Effector memory CD4-positive, alpha-beta T cell (primary cell): ENCODE results near the gene ANO10.

ENCODE experiments used
- DNase-seq, 3 donors: peaks; one replicate each; pipeline ENCODE4 v3.0.0-alpha.2; 2020
- H3K27ac ChIP-seq: 2 replicates; pipeline ENCODE4 v1.7.0; 2013; ENCODE audit warnings: mild to moderate bottlenecking, low read length, moderate library complexity; ENCODE audit not compliant: insufficient read depth, poor library complexity, severe bottlenecking
- H3K27me3 ChIP-seq: replicated peaks from 2 replicates; pipeline ENCODE4 v1.7.0; 2013; ENCODE audit warnings: mild to moderate bottlenecking, low read length; ENCODE audit not compliant: insufficient read depth, control insufficient read depth, poor library complexity, severe bottlenecking
- H3K36me3 ChIP-seq: 2 replicates; pipeline ENCODE4 v1.7.0; 2013; ENCODE audit warnings: mild to moderate bottlenecking, low read length, moderate library complexity; ENCODE audit not compliant: control insufficient read depth, insufficient read depth
- H3K4me1 ChIP-seq: 2 replicates; pipeline ENCODE4 v1.7.0; 2013; ENCODE audit warnings: low read length, mild to moderate bottlenecking; ENCODE audit not compliant: control insufficient read depth, insufficient read depth, poor library complexity, severe bottlenecking
- H3K4me3 ChIP-seq: 2 replicates; pipeline ENCODE4 v1.7.0; 2013; ENCODE audit warnings: low read length, low read depth, mild to moderate bottlenecking; ENCODE audit not compliant: insufficient read depth, poor library complexity, severe bottlenecking
- H3K9me3 ChIP-seq: 2 replicates; pipeline ENCODE4 v1.7.0; 2013; ENCODE audit warnings: mild to moderate bottlenecking, low read length, moderate library complexity; ENCODE audit not compliant: control insufficient read depth

The ANO10 gene

GRCh38 chr3:43436507-43437140 lies 185.2 kb downstream of the ANO10 start:
- no peak for DNase-seq
- Histone ChIP-seq H3K36me3 (no peaks in the 10 kb centered on the region), H3K27me3 (no peaks in the 10 kb centered on the region), H3K9me3 (peaks cover 3% of the 10 kb centered on the region), H3K27ac (no peak overlapping the region), H3K4me1 (no peaks in the 10 kb centered on the region), H3K4me3 (no peak overlapping the region)

GRCh38 chr3:43435706-43436105 lies 186.1 kb downstream of the ANO10 start:
- Histone ChIP-seq H3K27ac (no peak overlapping the region), H3K27me3 (no peaks in the 10 kb centered on the region), H3K9me3 (peaks cover 3% of the 10 kb centered on the region), H3K4me1 (no peaks in the 10 kb centered on the region), H3K36me3 (no peaks in the 10 kb centered on the region), H3K4me3 (no peak overlapping the region)
- DNase-seq, result no peak

- DNase-seq, result no peak
- Histone ChIP-seq H3K4me1 (no peaks in the 10 kb centered on the region), H3K27ac (no peak overlapping the region), H3K4me3 (no peak overlapping the region), H3K27me3 (no peaks in the 10 kb centered on the region), H3K9me3 (peaks cover 3% of the 10 kb centered on the region), H3K36me3 (no peaks in the 10 kb centered on the region)
These were observed 187.4 kb downstream of the ANO10 start for GRCh38 chr3:43434431-43434830.

- H3K27me3 ChIP-seq, result no peaks in the 10 kb centered on the region
- H3K27ac ChIP-seq, result no peak overlapping the region
- no peaks in the 10 kb centered on the region for H3K36me3 ChIP-seq
- H3K9me3 ChIP-seq, result no peaks in the 10 kb centered on the region
- H3K4me1 ChIP-seq, result no peaks in the 10 kb centered on the region
- no peak overlapping the region for H3K4me3 ChIP-seq
- DNase-seq, result no peak
These were observed 189.3 kb downstream of the ANO10 start for GRCh38 chr3:43432462-43432861.

GRCh38 chr3:43426388-43426787 lies 195.4 kb downstream of the ANO10 start:
- H3K27me3 ChIP-seq, result no peaks in the 10 kb centered on the region
- no peak overlapping the region for H3K27ac ChIP-seq
- DNase-seq, result no peak
- H3K4me3 ChIP-seq, result no peak overlapping the region
- H3K9me3 ChIP-seq, result no peaks in the 10 kb centered on the region
- H3K36me3 ChIP-seq, result no peaks in the 10 kb centered on the region
- no peaks in the 10 kb centered on the region for H3K4me1 ChIP-seq

DNA sequence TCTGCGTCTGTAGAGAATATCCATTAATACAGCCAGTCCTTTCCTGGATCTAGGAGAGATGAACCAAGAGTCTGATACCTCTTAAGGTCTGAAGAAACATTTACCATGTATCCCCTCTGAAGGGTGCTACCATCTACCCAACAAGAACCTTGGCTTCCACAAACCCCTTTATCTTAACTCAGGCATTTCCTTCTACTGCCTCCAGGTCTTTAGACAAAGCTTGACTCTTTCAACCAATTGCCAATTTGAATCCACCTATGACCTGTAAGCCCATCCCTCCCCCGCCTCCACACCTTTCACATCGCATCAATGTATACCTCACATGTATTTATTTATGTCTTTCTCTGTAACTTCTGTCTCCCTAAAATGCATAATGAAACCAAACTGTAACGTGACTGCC lies 196.0 kb downstream of the ANO10 start:
- Histone ChIP-seq H3K36me3 (no peaks in the 10 kb centered on the region), H3K4me1 (no peaks in the 10 kb centered on the region), H3K4me3 (no peak overlapping the region), H3K9me3 (no peaks in the 10 kb centered on the region), H3K27ac (no peak overlapping the region), H3K27me3 (no peaks in the 10 kb centered on the region)
- DNase-seq, result no peak

DNA sequence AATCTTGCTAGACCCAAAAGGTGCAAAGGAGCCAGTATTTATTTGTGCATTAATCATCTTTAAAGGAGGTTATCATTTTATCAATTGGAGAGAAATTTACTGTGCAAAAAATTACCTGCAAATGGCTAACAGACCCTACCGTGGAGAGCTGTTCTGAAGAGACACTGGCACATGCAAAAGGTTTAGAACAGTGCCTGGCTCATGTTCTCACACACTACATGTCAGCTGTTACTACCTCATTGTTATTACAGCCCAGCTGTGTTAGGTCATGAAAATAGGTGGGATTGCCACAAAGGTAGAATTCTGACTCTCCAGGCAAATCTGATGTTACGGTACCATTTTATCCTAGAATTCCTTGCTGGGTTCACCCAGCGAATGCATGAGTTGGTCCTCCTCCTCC lies 198.2 kb downstream of the ANO10 start:
- no peaks in the 10 kb centered on the region for H3K27me3 ChIP-seq
- H3K36me3 ChIP-seq, result no peaks in the 10 kb centered on the region
- H3K4me3 ChIP-seq, result no peak overlapping the region
- no peak overlapping the region for H3K27ac ChIP-seq
- DNase-seq, result no peak
- no peaks in the 10 kb centered on the region for H3K4me1 ChIP-seq
- H3K9me3 ChIP-seq, result no peaks in the 10 kb centered on the region

DNA sequence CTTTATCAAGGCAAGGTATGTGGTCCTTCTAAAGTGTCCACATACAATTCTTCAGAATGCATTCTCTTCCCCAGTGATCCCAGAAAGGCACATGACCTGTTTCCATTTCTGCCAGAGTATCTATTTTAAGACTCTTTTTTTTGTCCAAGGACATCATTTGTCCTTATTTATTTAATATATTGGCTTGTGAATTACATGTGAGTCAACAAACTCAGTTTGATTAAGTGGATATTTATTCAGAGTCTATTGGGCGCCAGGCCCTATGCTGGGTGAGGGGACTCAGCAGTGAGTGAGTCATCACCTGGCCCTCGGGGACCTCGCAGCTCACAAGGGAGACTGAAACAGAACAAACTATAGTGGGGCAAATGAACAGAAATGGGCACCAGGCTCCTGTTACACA lies 198.7 kb downstream of the ANO10 start:
- Histone ChIP-seq H3K27ac (no peak overlapping the region), H3K27me3 (no peaks in the 10 kb centered on the region), H3K4me1 (no peaks in the 10 kb centered on the region), H3K4me3 (no peak overlapping the region), H3K36me3 (no peaks in the 10 kb centered on the region), H3K9me3 (no peaks in the 10 kb centered on the region)
- no peak for DNase-seq

DNA sequence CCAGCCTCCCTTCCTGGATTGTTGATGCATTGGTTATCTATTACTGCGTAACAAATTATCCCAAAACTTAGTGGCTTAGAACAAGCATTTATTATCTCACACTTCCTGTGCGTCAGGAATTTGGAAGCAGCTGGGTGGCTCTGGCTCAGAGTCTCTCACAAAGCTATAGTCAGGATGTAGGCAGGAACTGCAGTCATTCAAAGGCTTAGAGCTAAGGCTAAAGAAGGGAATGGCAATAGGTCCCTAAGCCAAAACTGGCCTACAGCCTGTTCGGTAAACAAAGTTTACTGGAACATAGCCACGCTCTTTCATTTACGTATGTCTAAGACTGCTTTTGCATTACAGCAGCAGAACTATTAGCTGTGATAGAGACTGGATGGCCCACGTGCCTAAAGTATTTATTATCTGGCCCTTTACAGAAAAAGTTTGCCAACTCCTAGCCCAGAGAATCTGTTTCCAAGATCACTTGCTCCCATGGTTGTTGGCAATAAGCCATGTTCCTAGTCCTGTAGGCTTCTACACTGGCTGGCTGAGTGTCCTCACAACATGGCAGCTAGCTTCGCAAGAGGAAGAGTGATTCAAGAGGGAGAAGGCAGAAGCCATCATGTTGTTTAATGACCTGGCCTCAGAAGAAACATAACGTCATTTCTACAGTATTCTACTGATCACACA lies 203.1 kb downstream of the ANO10 start:
- Histone ChIP-seq H3K27ac (no peak overlapping the region), H3K9me3 (no peaks in the 10 kb centered on the region), H3K4me1 (no peaks in the 10 kb centered on the region), H3K36me3 (no peaks in the 10 kb centered on the region), H3K4me3 (no peak overlapping the region), H3K27me3 (no peaks in the 10 kb centered on the region)
- no peak for DNase-seq

DNA sequence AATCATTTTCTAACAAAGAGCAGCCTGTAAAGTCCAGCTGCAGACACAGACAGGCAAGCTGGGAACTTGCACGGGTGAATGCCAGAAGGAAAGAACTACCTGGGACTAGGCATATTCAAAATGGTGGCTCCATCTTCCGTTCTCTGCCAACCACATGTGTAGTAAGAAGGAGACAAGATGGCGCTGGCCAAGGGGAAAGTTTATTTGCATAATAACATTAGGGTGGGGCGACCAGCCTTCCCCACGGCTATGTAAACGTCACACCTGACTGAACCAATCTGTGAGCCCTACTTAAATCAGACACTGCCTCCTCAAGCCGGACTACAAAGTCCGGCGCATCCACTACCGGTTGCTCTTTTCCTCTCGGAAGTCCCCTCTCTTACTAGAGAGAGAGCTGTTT lies 204.7 kb downstream of the ANO10 start:
- no peak for DNase-seq
- H3K9me3 ChIP-seq, result no peaks in the 10 kb centered on the region
- H3K27me3 ChIP-seq, result no peaks in the 10 kb centered on the region
- no peaks in the 10 kb centered on the region for H3K4me1 ChIP-seq
- no peaks in the 10 kb centered on the region for H3K36me3 ChIP-seq
- no peak overlapping the region for H3K4me3 ChIP-seq
- no peak overlapping the region for H3K27ac ChIP-seq
